VCaP (cell line): ENCODE measurements around the gene ARHGEF38.

Experiments used
- H3K27ac ChIP-seq: fragments of 450-650 bp; 2 replicates; pipeline ENCODE4 v1.5.1; 2017
- TF ChIP-seq, protein P1 (sequence below): fragments of 450-650 bp; conservative IDR thresholded peaks from 2 replicates; pipeline ENCODE4 v1.5.1; 2017; ENCODE audit warnings: mild to moderate bottlenecking, moderate library complexity

The ARHGEF38 gene

GRCh38 chr4:105598787-105599186 is 46.4 kb downstream of the ARHGEF38 start:
- H3K27ac ChIP-seq, result peak overlapping the region; percentile 97
- TF ChIP-seq, protein P1, sequence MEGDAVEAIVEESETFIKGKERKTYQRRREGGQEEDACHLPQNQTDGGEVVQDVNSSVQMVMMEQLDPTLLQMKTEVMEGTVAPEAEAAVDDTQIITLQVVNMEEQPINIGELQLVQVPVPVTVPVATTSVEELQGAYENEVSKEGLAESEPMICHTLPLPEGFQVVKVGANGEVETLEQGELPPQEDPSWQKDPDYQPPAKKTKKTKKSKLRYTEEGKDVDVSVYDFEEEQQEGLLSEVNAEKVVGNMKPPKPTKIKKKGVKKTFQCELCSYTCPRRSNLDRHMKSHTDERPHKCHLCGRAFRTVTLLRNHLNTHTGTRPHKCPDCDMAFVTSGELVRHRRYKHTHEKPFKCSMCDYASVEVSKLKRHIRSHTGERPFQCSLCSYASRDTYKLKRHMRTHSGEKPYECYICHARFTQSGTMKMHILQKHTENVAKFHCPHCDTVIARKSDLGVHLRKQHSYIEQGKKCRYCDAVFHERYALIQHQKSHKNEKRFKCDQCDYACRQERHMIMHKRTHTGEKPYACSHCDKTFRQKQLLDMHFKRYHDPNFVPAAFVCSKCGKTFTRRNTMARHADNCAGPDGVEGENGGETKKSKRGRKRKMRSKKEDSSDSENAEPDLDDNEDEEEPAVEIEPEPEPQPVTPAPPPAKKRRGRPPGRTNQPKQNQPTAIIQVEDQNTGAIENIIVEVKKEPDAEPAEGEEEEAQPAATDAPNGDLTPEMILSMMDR, result no peak

- TF ChIP-seq, protein P1, result no peak
Observed at GRCh38 chr4:105599482-105599881, 47.1 kb downstream of the ARHGEF38 start.

GRCh38 chr4:105599932-105600655 is 47.7 kb downstream of the ARHGEF38 start:
- H3K27ac ChIP-seq, result no peak overlapping the region
- TF ChIP-seq, protein P1, result no peak

More at GRCh38 chr4:105599482-105599881, 47.1 kb downstream of the ARHGEF38 start:
- no peak overlapping the region for H3K27ac ChIP-seq

DNA sequence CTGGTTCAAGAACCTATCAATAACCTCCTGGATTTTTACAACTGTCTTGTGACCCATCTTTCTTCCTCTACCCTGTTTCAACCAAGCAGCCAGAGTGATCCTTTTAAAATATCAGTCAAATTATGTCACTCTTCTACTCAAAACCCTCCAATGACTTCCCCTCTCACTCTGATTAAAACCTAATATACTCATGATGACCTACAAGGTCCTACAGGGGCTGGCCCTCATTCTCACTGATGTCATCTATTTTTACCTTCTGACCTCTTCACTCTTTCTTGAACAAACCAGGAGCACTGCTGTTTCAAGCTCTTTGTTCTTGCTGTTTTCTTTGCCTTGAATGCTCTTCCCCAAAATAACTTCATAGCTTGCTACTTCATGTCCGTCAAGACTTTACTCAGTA is 48.5 kb downstream of the ARHGEF38 start:
- TF ChIP-seq, protein P1, result no peak
- H3K27ac ChIP-seq, result no peak overlapping the region

GRCh38 chr4:105601406-105601805 is 49.0 kb downstream of the ARHGEF38 start:
- TF ChIP-seq, protein P1, result no peak
- no peak overlapping the region for H3K27ac ChIP-seq

GRCh38 chr4:105603158-105603557 is 50.7 kb downstream of the ARHGEF38 start:
- H3K27ac ChIP-seq, result no peak overlapping the region
- TF ChIP-seq, protein P1, result no peak

- TF ChIP-seq, protein P1, result no peak
- H3K27ac ChIP-seq, result no peak overlapping the region
Observed at GRCh38 chr4:105605493-105605892, 53.1 kb downstream of the ARHGEF38 start.
